ENCODE measurements around the gene SOCS2.

GRCh38 chr12:93577222-93577621 lies 4.7 kb downstream of the SOCS2 start:
- TF ChIP-seq, protein P1, sequence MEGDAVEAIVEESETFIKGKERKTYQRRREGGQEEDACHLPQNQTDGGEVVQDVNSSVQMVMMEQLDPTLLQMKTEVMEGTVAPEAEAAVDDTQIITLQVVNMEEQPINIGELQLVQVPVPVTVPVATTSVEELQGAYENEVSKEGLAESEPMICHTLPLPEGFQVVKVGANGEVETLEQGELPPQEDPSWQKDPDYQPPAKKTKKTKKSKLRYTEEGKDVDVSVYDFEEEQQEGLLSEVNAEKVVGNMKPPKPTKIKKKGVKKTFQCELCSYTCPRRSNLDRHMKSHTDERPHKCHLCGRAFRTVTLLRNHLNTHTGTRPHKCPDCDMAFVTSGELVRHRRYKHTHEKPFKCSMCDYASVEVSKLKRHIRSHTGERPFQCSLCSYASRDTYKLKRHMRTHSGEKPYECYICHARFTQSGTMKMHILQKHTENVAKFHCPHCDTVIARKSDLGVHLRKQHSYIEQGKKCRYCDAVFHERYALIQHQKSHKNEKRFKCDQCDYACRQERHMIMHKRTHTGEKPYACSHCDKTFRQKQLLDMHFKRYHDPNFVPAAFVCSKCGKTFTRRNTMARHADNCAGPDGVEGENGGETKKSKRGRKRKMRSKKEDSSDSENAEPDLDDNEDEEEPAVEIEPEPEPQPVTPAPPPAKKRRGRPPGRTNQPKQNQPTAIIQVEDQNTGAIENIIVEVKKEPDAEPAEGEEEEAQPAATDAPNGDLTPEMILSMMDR (IDR thresholded peaks at IDR 0.05), result no peak
- TF ChIP-seq POLR2A (IDR thresholded peaks at IDR 0.05), result no peak
